ENCODE measurements around the gene TRAPPC5.

Gene TRAPPC5

GRCh38 chr19:7654401-7654800, 26.2 kb upstream of the TRAPPC5 start:
- H3K4me3 ChIP-seq (ENCODE audit: low read depth, low read length), result no peak overlapping the region
- DNase-seq (ENCODE audit: low read depth), result no peak
- no peak for TF ChIP-seq CTCF (IDR thresholded peaks at IDR 0.05; ENCODE audit: low read depth, low read length, missing control alignments)
- in situ Hi-C loops (cut with HindIII; ENCODE audit: low sequenced_read_pairs), result no loop called here

- in situ Hi-C loops (cut with HindIII; ENCODE audit: low sequenced_read_pairs), result no loop called here
- no peak for TF ChIP-seq CTCF (IDR thresholded peaks at IDR 0.05; ENCODE audit: low read depth, low read length, missing control alignments)
- H3K4me3 ChIP-seq (ENCODE audit: low read depth, low read length), result no peak overlapping the region
- DNase-seq (ENCODE audit: low read depth), result no peak
Measured at GRCh38 chr19:7655581-7655980, 25.1 kb upstream of the TRAPPC5 start.

GRCh38 chr19:7657131-7657751, 23.4 kb upstream of the TRAPPC5 start:
- no peak for DNase-seq (ENCODE audit: low read depth)
- TF ChIP-seq CTCF (IDR thresholded peaks at IDR 0.05; ENCODE audit: low read depth, low read length, missing control alignments), result no peak
- H3K4me3 ChIP-seq (ENCODE audit: low read depth, low read length), result no peak overlapping the region
- in situ Hi-C loops (cut with HindIII; ENCODE audit: low sequenced_read_pairs), result no loop called here

GRCh38 chr19:7658219-7658686, 22.4 kb upstream of the TRAPPC5 start:
- in situ Hi-C loops (cut with HindIII; ENCODE audit: low sequenced_read_pairs), result no loop called here
- no peak for DNase-seq (ENCODE audit: low read depth)
- H3K4me3 ChIP-seq (ENCODE audit: low read depth, low read length), result no peak overlapping the region
- no peak for TF ChIP-seq CTCF (IDR thresholded peaks at IDR 0.05; ENCODE audit: low read depth, low read length, missing control alignments)

- DNase-seq (ENCODE audit: low read depth), result no peak
- H3K4me3 ChIP-seq (ENCODE audit: low read depth, low read length), result no peak overlapping the region
- in situ Hi-C loops (cut with HindIII; ENCODE audit: low sequenced_read_pairs), result no loop called here
- TF ChIP-seq CTCF (IDR thresholded peaks at IDR 0.05; ENCODE audit: low read depth, low read length, missing control alignments), result no peak
Measured at GRCh38 chr19:7661744-7662538, 18.7 kb upstream of the TRAPPC5 start.

GRCh38 chr19:7662657-7663056, 18.0 kb upstream of the TRAPPC5 start:
- in situ Hi-C loops (cut with HindIII; ENCODE audit: low sequenced_read_pairs), result no loop called here
- no peak for DNase-seq (ENCODE audit: low read depth)
- H3K4me3 ChIP-seq (ENCODE audit: low read depth, low read length), result no peak overlapping the region
- no peak for TF ChIP-seq CTCF (IDR thresholded peaks at IDR 0.05; ENCODE audit: low read depth, low read length, missing control alignments)
